Measurements from ENCODE around the gene TRAM2.

DNA sequence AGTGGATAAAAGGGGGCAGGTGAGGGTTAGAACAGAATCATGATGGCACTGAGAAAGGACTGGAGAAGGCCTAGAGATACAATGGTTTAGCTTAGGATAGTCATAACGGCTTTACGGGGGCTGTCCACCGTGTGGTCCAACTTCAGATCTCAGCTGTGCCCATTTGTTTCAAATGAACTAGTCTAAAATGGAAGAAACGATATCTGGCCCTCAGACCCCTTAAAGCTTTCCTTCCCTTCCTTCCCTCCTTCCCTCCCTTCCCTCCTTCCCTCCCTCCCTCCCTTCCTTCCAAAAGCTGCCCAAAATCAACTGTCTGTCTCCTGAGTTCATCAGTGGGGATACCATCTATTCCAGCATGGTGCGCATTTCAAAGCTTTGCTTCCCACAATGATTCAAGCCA, 27.9 kb downstream of the TRAM2 start:
- TF ChIP-seq FOXJ3 (CRISPR knock-in tag; IDR thresholded peaks at IDR 0.05; ENCODE audit: borderline replicate concordance) = no peak
- TF ChIP-seq FOXP1 (CRISPR knock-in tag; IDR thresholded peaks at IDR 0.05; ENCODE audit: borderline replicate concordance) = no peak
- no peak for TF ChIP-seq IRF1 (CRISPR knock-in tag; IDR thresholded peaks at IDR 0.05)
